ENCODE measurements around the gene DGKG.

- TF ChIP-seq POLR2A (IDR thresholded peaks at IDR 0.05) (no peak), CTCF (IDR thresholded peaks at IDR 0.05) (no peak)
Measured at GRCh38 chr3:186167646-186168395, 194.2 kb downstream of the DGKG start.
